Caco-2 (cell line): ENCODE results near the gene CD81. TPM values are rescaled to one million over a fixed set of nuclear protein-coding genes. Genes with fewer than 3 reads are reported as not detected.
"Not testable (repeated sequence)": the region's sequence is repeated elsewhere in the genome, so short reads cannot be mapped to it uniquely, and the experiment has no call there.

Source experiments
- BruUV-seq: library from RNA; stranded (reverse); fragments of 400-500 nt; replicated peaks from 2 replicates; lab custom pipeline; 2021; lab: Mats Ljungman, UMichigan
- CTCF ChIA-PET: fragments of 300-600 bp; sonication (Branson Sonifier 250); formaldehyde crosslinking; loops from one replicate; lab custom pipeline; 2022; ENCODE audit warnings: antibody characterized with exemption; lab: Charles Lee
- POLR2A ChIA-PET: fragments of 300-600 bp; sonication (Branson Sonifier 250); formaldehyde crosslinking; loops from one replicate; lab custom pipeline; 2022; ENCODE audit warnings: antibody characterized with exemption; lab: Charles Lee
- DNase-seq, 2 experiments: peaks; one replicate each; pipeline versions ENCODE4 v3.0.0 to v3.0.0-alpha.2; 2020 to 2022
- H3K27me3 ChIP-seq: replicated peaks from 2 replicates; pipeline ENCODE4 v1.6.0; 2011; ENCODE audit warnings: low read length; ENCODE audit not compliant: control insufficient read depth, insufficient read depth
- H3K36me3 ChIP-seq: 2 replicates; pipeline ENCODE4 v1.5.1; 2011; ENCODE audit warnings: low read length; ENCODE audit not compliant: control insufficient read depth, insufficient read depth
- H3K4me1 ChIP-seq: fragments of 250-450 bp; sonication (Bioruptor Pico); 2 replicates; pipeline ENCODE4 v1.5.1; 2020; ENCODE audit warnings: mild to moderate bottlenecking
- H3K4me3 ChIP-seq: 2 replicates; pipeline ENCODE4 v1.5.1; 2011; ENCODE audit warnings: low read depth, mild to moderate bottlenecking, control low read depth, low read length
- H3K9me3 ChIP-seq: fragments of 250-450 bp; sonication (Bioruptor Pico); 2 replicates; pipeline ENCODE4 v1.5.1; 2020; ENCODE audit warnings: mild to moderate bottlenecking, moderate library complexity
- H3K27ac Mint-ChIP-seq: one replicate; pipeline ENCODE4 v1.8.0; 2022; ENCODE audit warnings: mixed read lengths; ENCODE audit not compliant: unreplicated experiment
- H3K27me3 Mint-ChIP-seq: one replicate; pipeline ENCODE4 v1.8.0; 2022; ENCODE audit warnings: mixed read lengths; ENCODE audit not compliant: insufficient read depth, unreplicated experiment
- H3K36me3 Mint-ChIP-seq: one replicate; pipeline ENCODE4 v1.8.0; 2022; ENCODE audit warnings: mild to moderate bottlenecking, mixed read lengths; ENCODE audit not compliant: insufficient read depth, unreplicated experiment
- H3K4me1 Mint-ChIP-seq: one replicate; pipeline ENCODE4 v1.8.0; 2022; ENCODE audit warnings: low read depth, mixed read lengths; ENCODE audit not compliant: unreplicated experiment
- H3K4me3 Mint-ChIP-seq: one replicate; pipeline ENCODE4 v1.8.0; 2022; ENCODE audit warnings: mild to moderate bottlenecking, moderate library complexity, mixed read lengths; ENCODE audit not compliant: unreplicated experiment
- H3K9me3 Mint-ChIP-seq: one replicate; pipeline ENCODE4 v1.8.0; 2022; ENCODE audit warnings: mixed read lengths; ENCODE audit not compliant: unreplicated experiment
- intact Hi-C: fragments of 100-400 bp; cut with micrococcal nuclease; formaldehyde crosslinking; loops from one replicate; pipeline ENCODE4 v1.10.0; 2022; ENCODE audit not compliant: unreplicated experiment
- total RNA-seq: library from RNA; stranded (reverse); gene quantifications from 2 replicates; pipeline ENCODE4 v1.2.3, GENCODE V29; 2022
- TF ChIP-seq, protein P1 (sequence below), 2 experiments: fragments of 200-600 bp in 1 of 2; IDR thresholded peaks; 1 replicate in 1 of 2; 2 replicates in 1 of 2; pipeline versions ENCODE4 v1.5.1 to v1.8.0; 2011 to 2022; ENCODE audit warnings: antibody characterized with exemption in 1 of 2, control low read depth in 1 of 2, inconsistent platforms in 1 of 2, low read depth in 1 of 2, low read length in 1 of 2, mild to moderate bottlenecking in 1 of 2, moderate library complexity in 1 of 2; ENCODE audit not compliant: insufficient read depth in 1 of 2, severe bottlenecking in 1 of 2, unreplicated experiment in 1 of 2

CD81 gene
- total RNA-seq, 1 experiment from 2014 or later = 412 TPM

DNA sequence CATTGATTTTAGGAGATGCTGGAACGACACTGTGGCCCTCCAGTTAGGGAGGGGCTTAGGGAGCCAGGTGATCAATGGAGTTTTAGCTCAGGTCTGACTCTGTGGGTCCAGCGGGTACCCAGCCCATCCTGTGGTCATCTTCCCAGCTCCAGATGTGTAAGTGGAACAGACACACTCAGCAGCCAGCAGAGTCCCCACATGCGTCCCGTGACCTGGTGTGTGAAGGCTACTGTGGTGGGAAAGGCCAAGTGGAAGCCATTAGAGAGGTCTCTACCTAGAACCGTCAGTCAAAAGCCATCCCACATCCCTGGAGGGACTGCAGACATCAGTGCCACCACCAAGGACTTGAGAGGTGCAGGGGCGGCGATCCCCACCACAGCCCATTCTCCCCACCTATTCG, 19.9 kb upstream of the CD81 start:
- Histone ChIP-seq H3K9me3 (no peaks in the 10 kb centered on the region), H3K4me1 (peaks cover 3% of the 10 kb centered on the region; the same call in 1 of the 2 replicates), H3K27me3 (no peaks in the 10 kb centered on the region), H3K4me3 (no peak overlapping the region), H3K36me3 (no peaks in the 10 kb centered on the region)
- TF ChIP-seq, protein P1, sequence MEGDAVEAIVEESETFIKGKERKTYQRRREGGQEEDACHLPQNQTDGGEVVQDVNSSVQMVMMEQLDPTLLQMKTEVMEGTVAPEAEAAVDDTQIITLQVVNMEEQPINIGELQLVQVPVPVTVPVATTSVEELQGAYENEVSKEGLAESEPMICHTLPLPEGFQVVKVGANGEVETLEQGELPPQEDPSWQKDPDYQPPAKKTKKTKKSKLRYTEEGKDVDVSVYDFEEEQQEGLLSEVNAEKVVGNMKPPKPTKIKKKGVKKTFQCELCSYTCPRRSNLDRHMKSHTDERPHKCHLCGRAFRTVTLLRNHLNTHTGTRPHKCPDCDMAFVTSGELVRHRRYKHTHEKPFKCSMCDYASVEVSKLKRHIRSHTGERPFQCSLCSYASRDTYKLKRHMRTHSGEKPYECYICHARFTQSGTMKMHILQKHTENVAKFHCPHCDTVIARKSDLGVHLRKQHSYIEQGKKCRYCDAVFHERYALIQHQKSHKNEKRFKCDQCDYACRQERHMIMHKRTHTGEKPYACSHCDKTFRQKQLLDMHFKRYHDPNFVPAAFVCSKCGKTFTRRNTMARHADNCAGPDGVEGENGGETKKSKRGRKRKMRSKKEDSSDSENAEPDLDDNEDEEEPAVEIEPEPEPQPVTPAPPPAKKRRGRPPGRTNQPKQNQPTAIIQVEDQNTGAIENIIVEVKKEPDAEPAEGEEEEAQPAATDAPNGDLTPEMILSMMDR (IDR thresholded peaks at IDR 0.05; ENCODE audit: insufficient read depth in 1 of 2, low read depth in 1 of 2, low read length in 1 of 2, severe bottlenecking in 1 of 2, unreplicated experiment in 1 of 2) = no peak
- BruUV-seq = no TSS peak
- Mint-ChIP-seq H3K36me3 (no peaks in the 10 kb centered on the region), H3K27me3 (no peaks in the 10 kb centered on the region), H3K4me1 (peaks cover 11% of the 10 kb centered on the region), H3K4me3 (no peak overlapping the region), H3K27ac (no peak overlapping the region), H3K9me3 (no peaks in the 10 kb centered on the region)
- no peak for DNase-seq
- POLR2A ChIA-PET = no interaction called here
- CTCF ChIA-PET = no interaction called here
- intact Hi-C loops = no loop called here

DNA sequence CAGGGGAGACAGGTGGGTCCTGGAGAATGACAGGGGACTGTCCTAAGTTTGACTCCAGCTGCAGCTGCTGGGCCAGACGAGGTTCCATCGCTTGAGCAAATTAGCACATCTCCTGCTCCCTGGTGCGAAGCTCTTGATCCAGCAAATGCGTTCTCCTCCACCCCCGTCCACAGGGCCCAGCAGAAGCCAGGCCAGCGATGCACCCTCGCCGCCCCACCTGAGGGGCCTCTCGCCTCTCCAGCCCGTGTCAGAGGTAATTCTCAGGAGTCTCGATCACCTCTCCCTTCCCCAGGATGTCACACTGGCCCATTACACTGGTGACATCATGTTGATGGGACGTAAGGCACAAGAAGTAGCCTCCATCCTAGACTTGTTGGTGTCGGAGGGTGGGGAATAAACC, 19.5 kb upstream of the CD81 start:
- H3K36me3 ChIP-seq, CTCF ChIA-PET, H3K27ac Mint-ChIP-seq, H3K9me3 Mint-ChIP-seq, H3K36me3 Mint-ChIP-seq, H3K27me3 ChIP-seq, H3K4me3 ChIP-seq, H3K4me3 Mint-ChIP-seq, H3K9me3 ChIP-seq, DNase-seq, H3K27me3 Mint-ChIP-seq, BruUV-seq, intact Hi-C loops, H3K4me1 Mint-ChIP-seq, H3K4me1 ChIP-seq: not testable (repeated sequence)
- POLR2A ChIA-PET = interaction anchor here (0.6 kb wide), 1 partner anchor 154 kb away, joined by 4 read pairs; no protein-coding TSS in a partner anchor

DNA sequence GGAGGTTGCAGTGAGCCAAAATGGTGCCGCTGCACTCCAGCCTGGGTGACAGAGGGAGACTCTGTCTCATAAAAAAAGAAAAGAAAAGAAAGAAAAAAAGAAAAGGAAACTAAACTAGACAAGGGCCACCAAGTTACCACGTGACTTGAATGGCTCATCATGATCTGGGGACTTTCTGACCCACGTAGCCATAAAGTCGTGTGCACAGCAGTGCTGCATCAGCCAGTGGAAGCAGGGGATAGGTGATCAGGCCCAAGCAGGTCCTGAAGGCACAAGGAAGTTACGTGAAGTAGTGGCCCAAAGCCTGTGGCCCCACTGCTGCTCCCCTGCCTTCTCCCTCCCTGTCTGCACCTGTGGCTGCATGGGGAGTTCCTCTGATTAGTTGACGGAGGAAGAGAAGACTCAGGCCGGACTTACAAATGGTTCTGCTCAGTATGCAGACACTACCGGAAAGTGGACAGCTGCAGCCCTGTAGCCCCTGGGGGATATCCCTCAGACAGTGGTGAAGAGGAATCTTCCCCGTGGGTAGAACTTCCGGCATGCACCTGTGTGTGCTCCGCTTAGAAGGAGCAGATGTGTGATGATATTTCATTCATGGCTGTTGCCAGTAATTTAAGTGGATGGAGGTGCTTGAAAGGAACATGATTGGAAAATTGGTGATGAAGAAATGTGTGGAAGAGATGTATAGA, 18.2 kb upstream of the CD81 start:
- Histone ChIP-seq H3K4me1 (no peaks in the 10 kb centered on the region), H3K36me3 (no peaks in the 10 kb centered on the region), H3K27me3 (no peaks in the 10 kb centered on the region), H3K4me3 (no peak overlapping the region), H3K9me3 (no peaks in the 10 kb centered on the region)
- ChIA-PET POLR2A (interaction anchor here (0.5 kb wide), 1 partner anchor 175 kb away, joined by 4 read pairs; no protein-coding TSS in a partner anchor), CTCF (interaction anchor here (0.8 kb wide), 1 partner anchor 53 kb away, joined by 7 read pairs; no protein-coding TSS in a partner anchor)
- H3K27ac Mint-ChIP-seq = no peak overlapping the region
- no peak for DNase-seq
- intact Hi-C loops = no loop called here
- no peaks in the 10 kb centered on the region for H3K27me3 Mint-ChIP-seq
- no peaks in the 10 kb centered on the region for H3K4me1 Mint-ChIP-seq
- no peaks in the 10 kb centered on the region for H3K9me3 Mint-ChIP-seq
- TF ChIP-seq, protein P1 (IDR thresholded peaks at IDR 0.05; ENCODE audit: insufficient read depth in 1 of 2, low read depth in 1 of 2, low read length in 1 of 2, severe bottlenecking in 1 of 2, unreplicated experiment in 1 of 2) = no peak
- BruUV-seq = no TSS peak
- H3K4me3 Mint-ChIP-seq = no peak overlapping the region
- H3K36me3 Mint-ChIP-seq = no peaks in the 10 kb centered on the region
